GM12878 (cell line): ENCODE data around the gene LGMN. TPM values are rescaled to one million over a fixed set of nuclear protein-coding genes. Genes with fewer than 3 reads are reported as not detected.

Source experiments
- BRCA1 ChIP-seq: IDR thresholded peaks from 2 replicates; pipeline ENCODE4 v1.6.1; 2011; ENCODE audit warnings: low read depth, low read length, improper control_type of control experiment
- CBX5 ChIP-seq: sonication (generic); IDR thresholded peaks from 2 replicates; pipeline ENCODE4 v1.6.1; 2016; ENCODE audit warnings: low read depth, moderate library complexity, mild to moderate bottlenecking, inconsistent platforms
- EED ChIP-seq: sonication (generic); IDR thresholded peaks from 2 replicates; pipeline ENCODE4 v1.6.1; 2016; ENCODE audit warnings: antibody characterized with exemption, low read depth
- HDAC6 ChIP-seq: fragments of 200-600 bp; sonication (generic); IDR thresholded peaks from one replicate; pipeline ENCODE4 v1.8.0; 2017; ENCODE audit warnings: antibody characterized with exemption; ENCODE audit not compliant: unreplicated experiment
- IRF4 ChIP-seq: IDR thresholded peaks from 2 replicates; pipeline ENCODE4 v1.6.1; 2011; ENCODE audit warnings: low read depth, low read length
- KAT2A ChIP-seq: conservative IDR thresholded peaks from 2 replicates; pipeline ENCODE4 v1.6.1; 2011; ENCODE audit warnings: low read depth, low read length; ENCODE audit not compliant: control insufficient read depth
- MEF2B ChIP-seq: fragments of 450-650 bp; IDR thresholded peaks from 2 replicates; pipeline ENCODE4 v1.6.1; 2018; ENCODE audit warnings: mild to moderate bottlenecking, moderate library complexity; ENCODE audit not compliant: partially characterized antibody, poor library complexity, severe bottlenecking
- MYB ChIP-seq: fragments of 150-350 bp; IDR thresholded peaks from 2 replicates; pipeline ENCODE4 v1.6.1; 2014; ENCODE audit warnings: mild to moderate bottlenecking, low read depth, low read length, borderline replicate concordance
- MYC ChIP-seq: IDR thresholded peaks from 2 replicates; pipeline ENCODE4 v1.6.1; 2011; ENCODE audit warnings: mild to moderate bottlenecking, low read length, moderate library complexity, inconsistent platforms; ENCODE audit not compliant: insufficient read depth, insufficient replicate concordance, insufficient read length, severe bottlenecking
- NFIC ChIP-seq: IDR thresholded peaks from 2 replicates; pipeline ENCODE4 v1.6.1; 2012; ENCODE audit warnings: low read depth, mild to moderate bottlenecking, inconsistent platforms, low read length, moderate library complexity
- POLR2A ChIP-seq: IDR thresholded peaks from 2 replicates; pipeline ENCODE4 v1.6.1; 2011; ENCODE audit warnings: low read depth, mild to moderate bottlenecking, low read length
- RFX5 ChIP-seq: IDR thresholded peaks from 2 replicates; pipeline ENCODE4 v1.6.1; 2011; ENCODE audit warnings: low read depth, low read length, improper control_type of control experiment
- RUNX3 ChIP-seq: IDR thresholded peaks from 2 replicates; pipeline ENCODE4 v1.6.1; 2012; ENCODE audit warnings: low read length, inconsistent platforms
- SMC3 ChIP-seq: IDR thresholded peaks from 2 replicates; pipeline ENCODE4 v1.6.1; 2011; ENCODE audit warnings: low read length, improper control_type of control experiment, borderline replicate concordance
- SPI1 ChIP-seq: IDR thresholded peaks from 2 replicates; pipeline ENCODE4 v1.6.1; 2011; ENCODE audit warnings: low read depth, mild to moderate bottlenecking, low read length, moderate library complexity, borderline replicate concordance; ENCODE audit not compliant: insufficient read depth
- SREBF2 ChIP-seq: IDR thresholded peaks from 2 replicates; pipeline ENCODE4 v1.6.1; 2012; ENCODE audit warnings: mild to moderate bottlenecking, low read length
- SUZ12 ChIP-seq: fragments of 200-600 bp; sonication (generic); IDR thresholded peaks from one replicate; pipeline ENCODE4 v1.6.1; 2018; ENCODE audit warnings: antibody characterized with exemption, mild to moderate bottlenecking; ENCODE audit not compliant: unreplicated experiment
- WRNIP1 ChIP-seq: IDR thresholded peaks from 2 replicates; pipeline ENCODE4 v1.6.1; 2011; ENCODE audit warnings: low read depth, low read length, improper control_type of control experiment, borderline replicate concordance
- ZSCAN29 ChIP-seq: fragments of 450-650 bp; IDR thresholded peaks from 2 replicates; pipeline ENCODE4 v1.6.1; 2017; ENCODE audit warnings: mild to moderate bottlenecking, moderate library complexity
- polyA plus RNA-seq, 11 experiments: library from polyadenylated mRNA; depleted of rRNA in 4 of 11; unstranded in 6 of 11; stranded (reverse) in 5 of 11; fragments of >200 nt; fragmentation: Nextera tagmentation in 4 of 11; fragmentation: Illumina TruSeq in 1 of 11; extraction: Ambion mirVana in 4 of 11; extraction: Trizol in 1 of 11; gene quantifications; 1 replicate in 1 of 11; 2 replicates in 10 of 11; pipeline versions ENCODE4 v1.2.1 to v1.2.3, GENCODE V29; 2011 to 2016; ENCODE audit warnings: inconsistent platforms in 2 of 11, missing spikeins in 2 of 11, low read depth in 1 of 11
- total RNA-seq, 4 experiments: library from RNA; depleted of rRNA in 3 of 4; stranded (reverse); fragments of >200 nt in 3 of 4; fragmentation: Illumina TruSeq in 1 of 4; extraction: Trizol in 1 of 4; gene quantifications; 2 replicates each; pipeline versions ENCODE4 v1.2.1 to v1.2.3, GENCODE V29; 2013 to 2021
- TF ChIP-seq, protein P1 (sequence below): fragments of 450-650 bp; IDR thresholded peaks from 2 replicates; pipeline ENCODE4 v1.6.1; 2016; ENCODE audit warnings: mild to moderate bottlenecking, moderate library complexity, borderline replicate concordance
- TF ChIP-seq, protein P2 (sequence below): IDR thresholded peaks from 2 replicates; pipeline ENCODE4 v1.6.1; 2011; ENCODE audit warnings: mild to moderate bottlenecking, low read depth, low read length, moderate library complexity; ENCODE audit not compliant: insufficient replicate concordance
- TF ChIP-seq, protein P3 (sequence below): fragments of 450-650 bp; IDR thresholded peaks from 2 replicates; pipeline ENCODE4 v1.6.1; 2018; ENCODE audit warnings: borderline replicate concordance, mild to moderate bottlenecking; ENCODE audit not compliant: partially characterized antibody

The LGMN gene
- total and polyA plus RNA-seq, 10 of the 15 experiments (the other 5 are each of a cell fraction or from before 2014, with no cell fraction given), result 0.71 to 192 (median 3.9) TPM

DNA sequence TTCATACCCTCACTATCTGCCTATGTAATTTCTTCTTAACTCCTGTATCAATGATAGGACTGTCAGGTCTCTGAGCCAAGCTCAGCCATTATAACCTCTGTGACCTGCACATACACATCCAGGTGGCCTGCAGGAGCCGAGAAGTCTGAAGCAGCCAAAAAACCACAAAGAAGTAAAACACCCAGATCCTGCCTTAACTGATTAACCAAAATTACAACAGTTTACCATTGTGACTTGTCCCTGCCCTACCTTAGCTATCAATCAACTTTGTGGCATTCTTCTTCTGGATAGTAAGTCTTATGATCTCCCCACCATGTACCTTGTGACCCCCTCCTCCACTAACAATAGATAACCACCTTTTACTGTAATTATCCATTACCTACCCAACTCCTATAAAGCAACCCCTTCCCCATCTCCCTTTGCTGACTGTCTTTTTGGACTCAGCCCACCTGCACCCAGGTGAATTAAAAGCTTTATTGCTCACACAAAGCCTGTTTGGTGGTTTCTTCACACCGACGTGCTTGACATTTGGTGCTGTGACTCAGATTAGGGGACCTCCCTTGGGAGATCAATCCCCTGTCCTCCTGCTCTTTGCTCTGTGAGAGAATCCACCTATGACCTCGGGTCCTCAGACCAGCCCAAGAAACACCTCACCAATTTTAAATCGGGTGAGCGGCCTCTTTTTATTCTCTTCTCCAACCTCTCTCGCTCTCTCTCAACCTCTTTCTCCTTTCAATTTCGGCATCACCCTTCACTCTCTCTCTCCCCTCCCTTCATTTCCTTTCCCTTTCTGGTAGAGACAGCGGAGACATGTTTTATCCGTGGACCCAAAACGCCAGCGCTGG lies 11.5 kb upstream of the LGMN start (continued):
- TF ChIP-seq CBX5, result no peak
- peak; percentile 67 for TF ChIP-seq RUNX3
- TF ChIP-seq, protein P1, sequence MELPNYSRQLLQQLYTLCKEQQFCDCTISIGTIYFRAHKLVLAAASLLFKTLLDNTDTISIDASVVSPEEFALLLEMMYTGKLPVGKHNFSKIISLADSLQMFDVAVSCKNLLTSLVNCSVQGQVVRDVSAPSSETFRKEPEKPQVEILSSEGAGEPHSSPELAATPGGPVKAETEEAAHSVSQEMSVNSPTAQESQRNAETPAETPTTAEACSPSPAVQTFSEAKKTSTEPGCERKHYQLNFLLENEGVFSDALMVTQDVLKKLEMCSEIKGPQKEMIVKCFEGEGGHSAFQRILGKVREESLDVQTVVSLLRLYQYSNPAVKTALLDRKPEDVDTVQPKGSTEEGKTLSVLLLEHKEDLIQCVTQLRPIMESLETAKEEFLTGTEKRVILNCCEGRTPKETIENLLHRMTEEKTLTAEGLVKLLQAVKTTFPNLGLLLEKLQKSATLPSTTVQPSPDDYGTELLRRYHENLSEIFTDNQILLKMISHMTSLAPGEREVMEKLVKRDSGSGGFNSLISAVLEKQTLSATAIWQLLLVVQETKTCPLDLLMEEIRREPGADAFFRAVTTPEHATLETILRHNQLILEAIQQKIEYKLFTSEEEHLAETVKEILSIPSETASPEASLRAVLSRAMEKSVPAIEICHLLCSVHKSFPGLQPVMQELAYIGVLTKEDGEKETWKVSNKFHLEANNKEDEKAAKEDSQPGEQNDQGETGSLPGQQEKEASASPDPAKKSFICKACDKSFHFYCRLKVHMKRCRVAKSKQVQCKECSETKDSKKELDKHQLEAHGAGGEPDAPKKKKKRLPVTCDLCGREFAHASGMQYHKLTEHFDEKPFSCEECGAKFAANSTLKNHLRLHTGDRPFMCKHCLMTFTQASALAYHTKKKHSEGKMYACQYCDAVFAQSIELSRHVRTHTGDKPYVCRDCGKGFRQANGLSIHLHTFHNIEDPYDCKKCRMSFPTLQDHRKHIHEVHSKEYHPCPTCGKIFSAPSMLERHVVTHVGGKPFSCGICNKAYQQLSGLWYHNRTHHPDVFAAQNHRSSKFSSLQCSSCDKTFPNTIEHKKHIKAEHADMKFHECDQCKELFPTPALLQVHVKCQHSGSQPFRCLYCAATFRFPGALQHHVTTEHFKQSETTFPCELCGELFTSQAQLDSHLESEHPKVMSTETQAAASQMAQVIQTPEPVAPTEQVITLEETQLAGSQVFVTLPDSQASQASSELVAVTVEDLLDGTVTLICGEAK, result peak; percentile 50; the same call in 1 of the 2 replicates
- TF ChIP-seq, protein P2, sequence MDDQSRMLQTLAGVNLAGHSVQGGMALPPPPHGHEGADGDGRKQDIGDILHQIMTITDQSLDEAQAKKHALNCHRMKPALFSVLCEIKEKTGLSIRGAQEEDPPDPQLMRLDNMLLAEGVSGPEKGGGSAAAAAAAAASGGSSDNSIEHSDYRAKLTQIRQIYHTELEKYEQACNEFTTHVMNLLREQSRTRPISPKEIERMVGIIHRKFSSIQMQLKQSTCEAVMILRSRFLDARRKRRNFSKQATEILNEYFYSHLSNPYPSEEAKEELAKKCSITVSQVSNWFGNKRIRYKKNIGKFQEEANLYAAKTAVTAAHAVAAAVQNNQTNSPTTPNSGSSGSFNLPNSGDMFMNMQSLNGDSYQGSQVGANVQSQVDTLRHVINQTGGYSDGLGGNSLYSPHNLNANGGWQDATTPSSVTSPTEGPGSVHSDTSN, result peak; percentile 57
- no peak for TF ChIP-seq MYC
- TF ChIP-seq MEF2B, result peak; percentile 92
- no peak for TF ChIP-seq SPI1
- TF ChIP-seq EED, result no peak
- no peak for TF ChIP-seq MYB
- TF ChIP-seq, protein P3, sequence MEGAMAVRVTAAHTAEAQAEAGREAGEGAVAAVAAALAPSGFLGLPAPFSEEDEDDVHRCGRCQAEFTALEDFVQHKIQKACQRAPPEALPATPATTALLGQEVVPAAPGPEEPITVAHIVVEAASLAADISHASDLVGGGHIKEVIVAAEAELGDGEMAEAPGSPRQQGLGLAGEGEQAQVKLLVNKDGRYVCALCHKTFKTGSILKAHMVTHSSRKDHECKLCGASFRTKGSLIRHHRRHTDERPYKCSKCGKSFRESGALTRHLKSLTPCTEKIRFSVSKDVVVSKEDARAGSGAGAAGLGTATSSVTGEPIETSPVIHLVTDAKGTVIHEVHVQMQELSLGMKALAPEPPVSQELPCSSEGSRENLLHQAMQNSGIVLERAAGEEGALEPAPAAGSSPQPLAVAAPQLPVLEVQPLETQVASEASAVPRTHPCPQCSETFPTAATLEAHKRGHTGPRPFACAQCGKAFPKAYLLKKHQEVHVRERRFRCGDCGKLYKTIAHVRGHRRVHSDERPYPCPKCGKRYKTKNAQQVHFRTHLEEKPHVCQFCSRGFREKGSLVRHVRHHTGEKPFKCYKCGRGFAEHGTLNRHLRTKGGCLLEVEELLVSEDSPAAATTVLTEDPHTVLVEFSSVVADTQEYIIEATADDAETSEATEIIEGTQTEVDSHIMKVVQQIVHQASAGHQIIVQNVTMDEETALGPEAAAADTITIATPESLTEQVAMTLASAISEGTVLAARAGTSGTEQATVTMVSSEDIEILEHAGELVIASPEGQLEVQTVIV, result no peak
- no peak for TF ChIP-seq SUZ12
- TF ChIP-seq WRNIP1, result no peak
- TF ChIP-seq KAT2A, result no peak
- TF ChIP-seq BRCA1, result no peak
- TF ChIP-seq IRF4, result no peak
- no peak for TF ChIP-seq POLR2A
- no peak for TF ChIP-seq ZSCAN29
- TF ChIP-seq SREBF2, result no peak
- no peak for TF ChIP-seq HDAC6
- no peak for TF ChIP-seq NFIC
- TF ChIP-seq SMC3, result no peak
- no peak for TF ChIP-seq RFX5
